Activated CD8-positive, alpha-beta memory T cell treated with anti-CD3 and anti-CD28 coated beads for 24 hours (primary cell): Measurements from ENCODE around the gene SFTPB.
"Not testable (repeated sequence)": the region's sequence is repeated elsewhere in the genome, so short reads cannot be mapped to it uniquely, and the experiment has no call there.

Source experiments
- DNase-seq: peaks from one replicate; pipeline ENCODE4 v3.0.0-alpha.2; 2020

The SFTPB gene

DNA sequence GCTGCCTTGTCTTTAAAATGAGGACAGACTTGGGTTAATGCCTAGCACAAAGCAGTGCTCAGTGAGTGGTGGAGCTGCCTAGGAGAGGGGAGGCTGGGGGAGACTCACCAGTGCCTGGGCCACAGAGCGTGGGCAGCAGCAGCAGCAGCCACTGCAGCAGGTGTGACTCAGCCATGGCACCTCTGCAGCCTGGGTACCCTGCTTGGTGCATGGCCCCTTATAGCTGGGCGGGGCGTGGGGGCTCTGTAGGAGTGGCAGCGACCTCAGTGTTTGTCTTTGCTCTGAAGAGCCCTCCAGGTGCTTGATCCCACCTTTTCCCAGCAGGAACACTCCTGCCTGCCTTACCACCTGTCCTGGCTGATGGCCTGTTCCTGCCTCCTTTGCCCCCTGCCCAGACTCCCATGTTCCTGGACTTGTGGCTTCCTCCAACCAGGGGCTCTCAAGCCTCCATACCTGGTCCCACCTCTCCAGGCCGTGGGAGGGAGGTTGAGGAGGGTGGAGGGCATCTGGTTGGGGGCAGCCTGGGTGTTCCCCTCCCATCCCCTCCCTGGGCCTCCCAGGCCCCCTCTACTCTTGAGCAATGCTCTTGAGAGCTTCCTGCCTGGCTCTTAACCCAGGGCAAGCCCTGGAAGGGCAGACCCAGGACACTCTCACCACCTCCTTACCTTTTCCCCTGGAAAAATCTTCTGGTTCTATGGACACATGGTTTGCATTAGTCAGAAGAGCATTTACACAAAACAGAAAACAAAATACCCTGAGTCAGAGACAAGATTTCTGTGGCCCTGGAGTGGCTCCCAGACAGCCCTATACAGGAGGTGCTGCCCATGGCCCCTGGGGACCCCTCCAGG is at the start of gene SFTPB:
Gene SFTPB (minus strand): TSS at position 191 of the 848 bp plus-strand sequence. CDS start 16 bp downstream, at position 175.
- DNase-seq, result no peak

DNA sequence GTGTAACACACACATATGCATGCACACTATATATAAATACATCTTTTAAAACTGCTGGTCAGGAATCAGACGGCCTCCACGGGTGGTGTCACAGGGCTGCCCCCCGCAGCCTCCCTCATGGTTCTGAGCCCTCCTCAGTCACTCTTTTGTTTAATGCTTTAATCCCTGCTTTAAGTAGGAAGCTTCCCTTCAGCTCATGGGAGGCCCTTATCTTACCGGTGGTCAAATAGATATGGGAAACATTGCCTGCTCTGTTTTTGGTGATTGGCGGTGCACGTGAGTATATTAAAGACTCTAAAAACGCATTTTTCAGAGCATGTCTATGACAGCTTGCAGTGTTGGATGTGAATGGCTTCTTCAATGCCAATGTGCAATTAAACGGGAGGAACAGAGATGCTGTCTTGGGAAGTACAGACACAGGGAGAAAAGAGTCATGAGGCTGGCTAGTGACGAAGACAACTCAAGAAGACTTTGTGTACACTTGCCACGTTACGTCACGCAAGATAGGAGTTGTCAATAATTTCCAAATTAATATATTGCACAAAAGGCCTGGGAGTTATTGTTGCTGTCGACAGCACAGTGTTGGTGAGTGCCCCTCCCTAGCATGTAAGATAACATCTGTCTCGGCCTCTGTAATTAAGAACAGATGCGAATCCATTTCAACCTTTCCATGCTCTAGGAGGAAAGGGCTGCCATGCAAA is 49.5 kb upstream of the SFTPB start:
- no peak for DNase-seq

DNA sequence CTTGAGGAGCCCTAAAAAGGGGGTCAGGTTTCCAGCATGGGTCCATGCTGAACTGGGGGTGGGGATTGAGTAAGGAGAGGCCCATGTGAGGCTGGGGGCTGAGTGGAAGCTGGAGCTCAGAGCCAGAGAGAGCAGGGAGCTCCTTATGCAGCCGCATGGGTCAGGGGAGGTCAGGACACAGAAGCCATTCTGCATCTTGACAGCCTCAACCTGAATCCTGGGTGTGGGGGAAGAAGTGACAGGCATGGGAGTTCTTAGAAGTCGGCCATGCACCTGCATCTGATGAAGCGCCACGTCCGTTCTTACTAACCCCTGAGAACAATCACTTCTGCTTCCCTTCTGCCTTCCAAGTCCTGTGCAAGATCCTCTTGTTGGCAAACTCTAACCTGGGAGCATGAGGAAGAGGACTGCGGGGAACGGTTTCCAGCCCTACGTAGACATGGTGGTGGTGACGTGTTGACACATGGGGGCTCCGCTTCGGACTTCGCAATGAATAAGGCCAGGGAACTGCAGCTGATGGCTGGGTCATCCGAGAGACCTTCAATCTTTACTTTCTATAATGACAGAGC is 48.4 kb upstream of the SFTPB start:
- no peak for DNase-seq

DNA sequence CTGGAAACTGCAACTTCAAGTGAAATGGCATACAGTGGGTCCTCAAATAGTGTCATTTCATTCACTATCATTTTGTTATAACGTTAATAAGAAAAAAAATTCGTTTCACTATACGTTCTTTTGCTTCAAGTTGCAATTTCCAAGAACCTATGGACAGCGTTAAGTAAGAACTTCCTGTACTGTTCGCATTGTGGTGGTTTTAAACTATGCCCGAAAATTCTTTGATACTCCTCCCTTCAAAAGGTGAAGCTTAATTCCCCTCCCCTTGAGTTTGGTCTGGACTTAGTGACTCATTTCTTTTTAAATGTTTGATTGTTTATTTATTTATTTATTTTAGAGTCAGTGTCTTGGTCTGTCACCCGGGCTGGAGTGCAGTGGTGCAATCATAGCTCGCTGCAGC is 46.8 kb upstream of the SFTPB start:
- DNase-seq, result no peak

DNA sequence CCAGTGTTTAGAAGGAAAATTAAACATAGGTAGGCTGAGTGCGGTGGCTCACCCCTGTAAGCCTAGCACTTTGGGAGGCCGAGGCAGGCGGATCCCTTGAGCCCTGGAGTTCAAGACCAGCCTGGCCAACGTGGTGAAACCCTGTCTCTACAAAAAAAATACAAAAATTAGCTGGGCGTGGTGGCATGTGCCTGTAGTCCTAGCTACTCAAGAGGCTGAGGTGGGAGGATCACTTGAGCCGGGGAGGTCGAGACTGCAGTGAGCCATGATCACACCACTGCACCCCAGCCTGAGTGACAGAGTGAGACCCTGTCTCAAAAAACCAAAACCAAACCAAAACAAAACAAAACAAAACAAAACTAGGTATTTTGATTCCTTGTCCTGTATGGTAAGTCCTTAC is 46.4 kb upstream of the SFTPB start:
- DNase-seq, result not testable (repeated sequence)

DNA sequence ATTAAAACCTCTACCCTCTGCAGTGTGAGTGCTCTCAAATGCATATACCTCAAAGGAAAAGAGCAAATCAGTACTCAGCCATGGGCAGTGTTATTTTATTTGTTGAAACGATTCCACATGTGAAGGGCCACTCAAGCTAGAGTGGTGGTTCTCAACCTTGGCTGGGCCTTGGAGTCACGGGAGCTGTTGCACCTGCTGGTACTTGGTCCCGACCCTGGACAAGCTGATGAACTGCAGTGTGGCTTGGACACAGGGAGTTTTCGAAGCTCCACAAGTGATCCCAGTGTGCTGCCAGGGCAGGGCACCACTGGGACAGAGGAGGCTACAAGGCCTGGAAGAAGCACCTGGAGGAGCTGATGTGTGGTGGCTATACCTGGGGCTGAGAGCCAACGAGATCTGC is 45.8 kb upstream of the SFTPB start:
- DNase-seq, result peak; percentile 26

DNA sequence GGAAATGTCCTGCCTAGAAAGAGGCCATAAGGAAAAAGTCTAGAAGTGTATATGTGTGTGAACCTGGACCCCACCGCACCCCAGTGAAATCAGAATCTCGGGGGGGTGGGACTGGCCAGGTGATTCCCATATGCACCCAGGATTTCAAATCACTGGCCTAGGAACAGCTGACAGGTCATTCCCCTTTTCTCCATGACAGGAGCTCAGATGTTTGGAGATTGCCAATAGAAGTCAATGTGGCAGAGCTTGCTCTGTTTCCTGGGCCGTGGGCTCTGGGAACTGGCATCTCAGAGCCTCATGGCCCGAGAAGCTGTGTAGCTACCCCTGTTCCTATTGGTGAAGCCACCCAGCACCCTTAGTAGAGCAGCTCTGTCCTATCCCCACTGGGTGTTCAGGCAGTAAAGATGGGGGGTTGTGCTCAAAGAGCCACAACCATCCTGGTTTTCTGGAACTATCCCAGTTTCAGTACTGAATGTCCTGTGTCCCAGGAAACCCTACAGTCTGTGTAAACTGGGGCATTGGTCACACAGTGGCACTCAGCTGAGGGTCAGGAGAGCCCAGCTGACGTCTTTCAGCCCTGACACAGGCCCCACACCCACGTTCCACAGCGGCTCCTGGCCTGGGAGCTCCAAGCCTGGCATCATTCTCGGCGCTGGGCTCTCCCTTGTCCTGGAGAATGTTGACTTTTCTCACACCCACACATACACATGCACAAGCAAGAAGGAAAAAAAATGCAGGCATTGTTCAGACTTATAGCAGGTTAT is 45.0 kb upstream of the SFTPB start:
- DNase-seq, result peak; percentile 19

DNA sequence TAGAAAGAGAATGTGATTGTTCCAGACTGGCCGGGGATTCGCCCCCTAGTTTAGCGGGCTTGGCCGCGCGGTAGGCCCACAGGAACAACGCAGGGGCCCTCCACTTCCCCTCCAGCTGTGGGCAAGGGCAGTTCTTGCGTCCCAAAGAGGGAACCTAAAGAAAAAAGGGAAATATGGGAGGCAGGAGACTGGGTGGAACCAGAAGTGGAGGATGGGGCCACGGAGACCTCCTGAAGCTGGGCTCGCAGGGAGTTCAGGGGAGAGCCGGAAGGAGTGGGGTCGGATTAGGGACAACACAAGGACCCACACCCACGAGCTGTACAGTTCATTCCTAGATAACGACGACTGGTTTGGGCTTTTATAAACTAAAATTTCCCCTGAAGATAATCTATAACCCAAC is 44.3 kb upstream of the SFTPB start:
- DNase-seq, result peak; percentile 9

DNA sequence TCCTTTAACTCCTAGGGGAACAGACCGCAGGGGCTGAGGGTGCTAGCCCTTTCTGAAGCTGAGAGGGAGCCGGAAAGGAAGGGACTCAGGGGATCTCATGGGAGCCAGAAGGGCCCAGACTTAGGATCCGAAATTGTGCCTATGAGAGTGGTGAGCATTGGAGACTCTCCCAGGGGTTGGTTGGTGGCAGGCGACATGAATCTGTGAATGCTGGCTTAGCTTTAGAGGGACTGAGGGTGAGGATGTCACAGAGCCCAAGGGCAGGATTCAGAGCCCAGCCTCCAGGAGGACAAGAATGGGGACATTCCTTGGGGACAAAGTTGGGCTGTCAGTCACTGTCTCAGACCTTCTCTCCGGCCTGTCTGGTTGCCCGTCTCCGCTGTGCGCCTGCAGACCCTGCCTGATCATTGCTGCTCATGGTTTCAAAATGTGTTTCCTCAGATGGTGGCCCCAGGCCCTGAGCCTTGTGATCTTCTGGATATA is 43.6 kb upstream of the SFTPB start:
- DNase-seq, result no peak

DNA sequence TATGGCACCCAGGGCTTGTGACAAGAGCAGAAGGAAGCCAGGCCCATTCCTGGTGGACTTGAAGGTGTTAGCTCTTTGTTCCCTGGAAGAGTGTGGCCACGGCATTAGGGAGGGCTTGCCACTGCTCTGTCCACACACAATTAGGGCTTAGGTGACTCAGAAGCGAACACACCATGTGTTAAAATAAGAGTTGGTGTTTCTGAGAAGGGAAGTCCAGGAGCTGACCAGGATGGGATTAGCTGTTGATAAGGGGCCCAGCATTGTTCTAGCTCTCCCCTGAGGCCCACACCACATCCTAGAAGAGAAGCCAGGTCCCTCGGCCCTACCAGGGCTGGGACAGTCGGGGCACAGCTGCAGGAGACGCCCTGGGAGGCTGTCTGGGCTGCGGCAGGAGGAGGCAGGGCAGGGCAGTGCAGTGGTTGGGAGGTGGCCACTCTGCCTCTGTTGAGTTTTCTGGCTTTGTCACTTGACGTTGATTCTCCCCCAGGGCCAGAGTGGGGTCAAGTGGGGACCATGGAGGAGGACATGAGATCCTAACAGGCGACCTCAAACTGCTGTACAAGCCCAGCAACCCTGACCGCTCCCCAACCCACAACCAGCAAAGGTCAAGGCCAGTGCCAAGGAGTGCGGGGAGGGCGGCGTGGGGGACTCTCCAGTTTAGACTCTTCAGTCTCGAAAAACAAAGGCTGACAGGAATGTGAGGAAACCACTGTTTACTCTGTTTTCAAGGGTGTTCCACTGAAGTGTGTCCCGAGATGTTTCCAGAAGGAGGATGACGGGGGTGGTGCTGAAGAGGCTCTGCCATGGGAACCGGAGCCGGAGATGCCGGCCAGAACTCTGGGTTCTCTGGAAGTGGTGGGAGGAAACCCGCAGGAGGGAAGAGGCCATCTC is 42.9 kb upstream of the SFTPB start:
- peak; percentile 38 for DNase-seq

DNA sequence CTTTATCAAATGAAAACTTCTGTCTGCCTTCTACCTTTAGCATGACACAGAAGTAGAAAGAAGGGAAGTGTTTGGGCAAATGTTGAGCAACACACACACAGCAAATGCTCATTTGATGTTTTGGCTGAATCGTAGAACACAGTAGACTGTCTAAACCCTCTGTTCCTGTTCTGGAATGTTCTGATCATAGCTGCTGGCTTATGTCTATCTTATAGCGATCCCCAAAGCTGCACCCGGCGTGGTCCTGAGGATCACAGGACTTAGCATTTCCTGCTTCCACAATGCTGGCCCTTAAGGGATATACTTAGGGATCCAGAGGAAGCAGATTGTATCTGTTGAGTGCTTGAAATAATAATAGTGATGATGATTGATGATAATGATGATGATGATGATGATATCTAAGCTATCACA is 41.4 kb upstream of the SFTPB start:
- DNase-seq, result no peak

DNA sequence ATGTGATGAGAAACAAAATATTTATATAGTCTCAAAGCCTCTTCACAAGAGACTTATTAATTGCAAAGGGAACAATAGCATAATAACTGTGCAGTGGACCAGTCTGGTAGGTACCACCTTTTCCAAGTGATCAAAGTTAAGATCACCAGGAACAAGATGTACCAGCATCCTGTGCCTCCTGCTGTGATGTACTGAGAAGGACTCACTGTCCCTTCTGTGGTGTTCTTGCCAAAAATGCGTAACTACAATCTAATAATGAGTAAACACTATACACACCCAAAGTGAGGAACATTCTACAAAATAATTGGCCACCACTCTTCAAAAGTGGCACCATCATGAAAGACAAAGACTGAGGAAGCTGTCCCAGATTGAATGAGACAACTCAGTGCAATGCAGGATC is 40.6 kb upstream of the SFTPB start:
- no peak for DNase-seq

DNA sequence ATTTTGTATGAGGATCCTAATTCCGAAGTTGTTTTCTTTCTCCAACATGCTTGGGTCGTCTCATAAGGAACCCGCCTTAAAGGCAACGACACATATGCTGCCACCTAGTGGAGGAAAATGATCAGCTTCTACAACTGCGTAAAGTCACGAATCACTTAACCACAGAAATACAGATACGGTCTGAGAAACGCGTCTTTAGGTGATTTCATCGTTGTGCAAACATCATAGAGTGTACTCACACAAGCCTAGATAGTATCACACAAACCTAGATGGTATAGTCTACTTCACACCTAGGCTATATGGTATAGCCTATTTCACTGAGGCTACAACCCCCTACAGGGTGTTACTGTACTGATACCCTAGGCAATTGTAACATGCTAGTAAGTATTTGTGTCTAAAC is 39.3 kb upstream of the SFTPB start:
- no peak for DNase-seq

DNA sequence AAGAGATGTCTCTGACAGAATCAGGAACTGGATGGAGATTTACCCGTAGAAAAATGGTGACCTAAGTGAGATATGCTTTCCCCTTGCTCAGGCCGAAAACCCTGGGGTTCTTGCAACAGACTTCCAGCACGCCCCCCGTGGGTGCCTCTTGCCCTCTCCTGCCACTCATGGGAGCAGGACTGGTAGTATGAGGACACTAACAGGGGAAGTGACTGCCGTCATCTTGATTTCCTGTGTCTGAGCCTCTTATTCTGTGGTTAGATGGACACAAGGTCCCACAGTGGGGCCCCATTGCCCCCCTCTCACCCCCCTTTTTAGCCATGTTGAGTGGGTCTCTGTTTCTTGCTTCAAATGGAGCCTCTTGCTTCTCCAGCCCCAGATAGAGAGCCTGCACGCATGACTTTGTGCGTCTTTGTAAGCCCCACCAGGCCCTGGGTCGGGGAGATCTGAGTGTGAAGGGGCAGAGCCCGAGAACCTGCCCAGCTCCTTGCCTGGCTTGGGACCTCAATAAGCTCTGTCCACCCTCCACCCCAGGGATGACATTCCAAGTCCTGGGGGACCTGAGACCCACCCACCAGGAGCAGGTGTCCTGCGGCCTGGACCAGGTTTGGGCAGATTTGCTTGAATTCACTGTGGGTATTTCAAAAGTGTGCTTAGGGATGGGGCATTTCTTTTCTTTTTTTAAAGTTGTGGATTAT is 38.7 kb upstream of the SFTPB start:
- DNase-seq, result no peak

DNA sequence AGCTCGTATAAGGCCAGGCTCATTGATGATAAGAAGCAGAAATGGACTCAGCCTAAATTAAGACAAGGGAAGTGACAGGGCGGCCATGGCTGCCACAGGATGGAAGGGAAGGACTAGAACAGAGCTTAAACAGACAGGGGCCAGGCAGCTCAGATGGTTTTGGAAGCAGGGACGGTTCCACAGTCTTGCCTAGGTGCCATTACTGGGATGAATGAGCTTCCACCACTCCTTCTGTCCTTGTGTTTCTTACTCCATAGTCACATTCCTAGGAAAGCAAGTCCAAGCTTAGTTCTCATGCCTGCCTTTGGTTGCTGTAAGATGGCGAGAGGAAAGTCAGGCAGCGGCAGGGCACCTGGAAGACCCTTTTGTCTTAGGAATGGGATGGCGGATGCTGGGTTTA is 38.1 kb upstream of the SFTPB start:
- DNase-seq, result no peak

DNA sequence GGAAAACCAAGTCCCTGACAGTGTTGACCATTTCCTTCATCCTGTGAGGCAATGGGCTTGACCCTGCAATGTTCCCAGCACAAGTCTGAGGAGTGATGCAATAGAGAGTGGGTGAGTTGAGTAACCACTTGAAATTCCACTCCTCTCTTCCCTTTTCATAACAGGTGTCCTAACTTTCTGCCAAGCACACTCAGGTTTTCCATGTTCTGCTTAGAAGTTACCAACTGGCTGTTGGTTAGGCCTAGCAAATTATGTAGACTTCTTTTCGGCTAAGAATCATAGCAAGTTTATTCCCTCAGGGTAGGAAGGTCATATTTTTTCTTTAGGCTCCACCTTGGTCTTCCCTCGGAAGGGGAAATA is 37.7 kb upstream of the SFTPB start:
- no peak for DNase-seq

DNA sequence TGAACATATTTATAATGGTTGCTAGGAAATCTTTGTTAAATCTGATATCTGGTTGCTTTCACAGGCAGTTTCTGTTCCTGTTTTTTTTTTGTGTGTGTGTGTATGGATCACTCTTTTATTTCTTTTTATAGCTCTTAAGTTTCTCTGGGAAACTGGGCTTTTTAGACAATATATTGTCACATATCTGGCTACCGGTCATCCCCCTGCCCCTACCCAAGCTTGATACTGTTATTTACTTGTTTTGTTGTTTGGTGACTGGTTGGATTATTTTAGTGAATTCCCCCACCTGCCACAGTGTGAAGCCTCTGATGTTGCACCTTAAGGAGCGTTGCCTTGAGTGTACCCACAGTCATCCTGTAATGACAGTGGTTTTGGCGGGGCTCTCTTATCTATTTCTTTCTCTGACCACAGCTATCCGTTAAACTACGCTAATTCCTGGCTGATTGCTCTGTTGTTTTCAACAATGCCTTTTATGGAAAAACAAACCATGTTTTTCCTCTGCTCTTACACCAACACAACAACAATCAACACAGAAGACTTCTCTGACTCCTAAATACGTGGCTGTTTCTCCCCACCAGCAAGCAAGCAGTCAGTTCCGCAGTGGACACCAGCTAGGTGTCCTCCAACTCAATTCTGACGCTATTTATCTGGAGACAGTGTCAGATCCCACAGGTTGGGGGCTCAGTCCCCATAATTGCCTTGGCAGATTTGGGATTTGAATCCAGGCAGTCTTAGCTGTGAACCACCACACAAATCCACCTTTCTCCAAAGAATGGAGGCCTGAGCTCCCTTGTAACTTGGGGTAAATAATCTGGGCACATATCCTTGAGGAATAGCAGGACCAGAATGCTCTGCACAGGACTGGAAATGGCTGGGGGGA is 37.0 kb upstream of the SFTPB start:
- DNase-seq, result no peak

DNA sequence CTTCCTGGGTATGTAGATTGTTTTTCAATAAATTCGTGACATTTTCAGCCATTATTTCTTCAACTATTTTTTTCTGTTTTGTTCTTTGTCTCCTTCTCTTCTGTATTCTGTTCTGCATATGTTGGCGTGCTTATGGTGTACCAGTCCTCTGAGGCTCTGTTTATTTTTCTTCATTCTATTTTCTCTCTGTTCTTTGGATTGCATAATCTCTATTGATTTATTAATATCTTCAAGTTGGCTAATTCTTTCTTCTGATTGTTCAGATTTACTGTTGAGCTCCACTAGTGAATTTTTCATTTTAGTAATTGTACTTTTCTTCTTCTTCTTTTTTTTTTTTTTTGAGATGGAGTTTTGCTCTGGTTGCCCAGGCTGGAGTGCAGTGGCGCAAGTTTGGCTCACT is 36.0 kb upstream of the SFTPB start:
- DNase-seq, result no peak

DNA sequence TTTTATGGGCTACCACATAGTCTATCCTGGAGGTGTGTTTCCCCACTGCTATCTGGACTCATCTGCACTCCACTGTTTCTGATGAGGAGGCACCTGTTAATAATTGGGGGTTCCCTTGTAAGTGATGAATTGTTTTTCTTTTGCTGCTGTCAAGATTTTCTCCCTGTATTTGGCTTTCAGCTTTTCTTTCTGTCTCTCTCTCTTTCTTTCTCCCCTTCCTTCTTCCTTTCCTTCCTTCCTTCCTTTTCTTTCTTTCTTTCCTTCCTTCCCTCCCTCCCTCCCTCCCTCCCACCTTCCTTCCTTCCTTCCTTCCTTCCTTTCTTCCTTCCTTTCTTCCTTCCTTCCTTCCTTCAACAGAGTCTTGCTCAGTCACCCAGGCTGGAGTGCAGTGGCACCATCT is 35.3 kb upstream of the SFTPB start:
- no peak for DNase-seq

DNA sequence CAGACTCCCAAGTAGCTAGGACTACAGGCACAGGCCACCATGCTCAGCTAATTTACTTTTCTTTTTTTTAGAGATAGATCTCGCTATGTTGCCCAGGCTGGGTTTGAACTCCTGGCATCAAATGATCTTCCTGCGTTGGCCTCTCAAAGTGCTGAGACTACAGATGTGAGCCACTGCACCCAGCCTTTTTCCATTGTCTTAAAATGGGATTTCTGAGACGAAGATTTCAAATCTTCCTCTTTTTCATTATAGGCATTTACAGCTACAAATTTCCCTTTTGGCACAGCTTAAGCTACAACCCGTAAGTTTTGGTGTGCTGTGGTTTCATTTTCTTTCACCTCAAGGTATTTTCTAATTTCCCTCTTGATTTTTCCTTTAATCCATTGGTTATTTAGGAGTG is 34.8 kb upstream of the SFTPB start:
- DNase-seq, result no peak

DNA sequence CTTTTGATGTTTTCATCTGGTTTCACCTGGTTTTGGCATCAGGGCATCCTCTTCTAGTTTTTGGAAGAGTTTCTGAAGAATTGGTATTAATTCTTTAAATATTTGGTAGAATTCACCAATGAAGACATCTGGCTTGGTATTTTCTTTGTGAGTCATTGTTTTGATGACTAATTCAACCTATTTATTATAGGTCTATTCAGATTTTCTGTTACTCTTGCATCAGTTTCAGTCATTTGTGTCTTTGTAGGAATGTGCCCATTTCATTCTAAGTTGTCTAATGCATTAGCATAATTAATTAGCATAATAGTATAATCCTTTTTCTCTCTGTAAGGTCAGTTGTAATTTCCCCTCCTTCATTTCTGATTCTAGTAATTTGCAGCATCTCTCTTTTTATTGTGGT is 34.2 kb upstream of the SFTPB start:
- DNase-seq, result no peak
